GM19193 (cell line): ENCODE measurements around the gene MAST3.
A peak's percentile ranks its signal among the peaks of the same experiment; 100 is the strongest.

Experiments
- POLR2A ChIP-seq: IDR thresholded peaks from 4 replicates; pipeline ENCODE4 v1.6.1; 2011; ENCODE audit not compliant: insufficient read depth, insufficient read length; ENCODE audit errors: extremely low read depth

Gene MAST3

DNA sequence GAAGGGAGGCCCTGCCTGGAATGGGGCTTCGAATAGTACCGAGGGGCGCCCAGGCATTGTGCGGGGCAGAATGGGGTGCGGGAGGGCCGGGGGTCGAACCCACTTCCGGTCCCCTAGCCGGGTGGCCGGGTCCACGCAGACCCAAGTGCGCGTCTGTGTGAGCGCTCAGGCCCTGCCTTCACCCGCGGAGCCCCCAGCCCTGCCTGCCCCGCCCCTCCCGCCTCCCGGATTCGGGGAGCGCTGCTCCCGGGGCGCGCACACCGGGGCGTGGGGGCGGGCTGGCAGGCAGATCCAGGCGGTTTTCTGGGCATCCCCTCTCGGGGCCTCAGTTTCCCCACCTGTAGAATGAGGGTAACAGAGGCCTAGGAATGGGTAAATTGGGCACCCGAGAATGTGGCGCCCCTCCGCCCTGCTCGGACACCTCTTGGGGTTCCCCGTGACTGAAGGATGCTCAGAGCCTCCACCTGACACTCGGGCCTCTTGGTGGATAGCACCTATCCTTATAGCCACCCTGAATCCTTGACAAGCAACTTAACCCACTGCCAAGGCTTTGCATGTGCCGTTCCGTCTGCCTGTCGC is 56.1 kb downstream of the MAST3 start:
- no peak for TF ChIP-seq POLR2A

DNA sequence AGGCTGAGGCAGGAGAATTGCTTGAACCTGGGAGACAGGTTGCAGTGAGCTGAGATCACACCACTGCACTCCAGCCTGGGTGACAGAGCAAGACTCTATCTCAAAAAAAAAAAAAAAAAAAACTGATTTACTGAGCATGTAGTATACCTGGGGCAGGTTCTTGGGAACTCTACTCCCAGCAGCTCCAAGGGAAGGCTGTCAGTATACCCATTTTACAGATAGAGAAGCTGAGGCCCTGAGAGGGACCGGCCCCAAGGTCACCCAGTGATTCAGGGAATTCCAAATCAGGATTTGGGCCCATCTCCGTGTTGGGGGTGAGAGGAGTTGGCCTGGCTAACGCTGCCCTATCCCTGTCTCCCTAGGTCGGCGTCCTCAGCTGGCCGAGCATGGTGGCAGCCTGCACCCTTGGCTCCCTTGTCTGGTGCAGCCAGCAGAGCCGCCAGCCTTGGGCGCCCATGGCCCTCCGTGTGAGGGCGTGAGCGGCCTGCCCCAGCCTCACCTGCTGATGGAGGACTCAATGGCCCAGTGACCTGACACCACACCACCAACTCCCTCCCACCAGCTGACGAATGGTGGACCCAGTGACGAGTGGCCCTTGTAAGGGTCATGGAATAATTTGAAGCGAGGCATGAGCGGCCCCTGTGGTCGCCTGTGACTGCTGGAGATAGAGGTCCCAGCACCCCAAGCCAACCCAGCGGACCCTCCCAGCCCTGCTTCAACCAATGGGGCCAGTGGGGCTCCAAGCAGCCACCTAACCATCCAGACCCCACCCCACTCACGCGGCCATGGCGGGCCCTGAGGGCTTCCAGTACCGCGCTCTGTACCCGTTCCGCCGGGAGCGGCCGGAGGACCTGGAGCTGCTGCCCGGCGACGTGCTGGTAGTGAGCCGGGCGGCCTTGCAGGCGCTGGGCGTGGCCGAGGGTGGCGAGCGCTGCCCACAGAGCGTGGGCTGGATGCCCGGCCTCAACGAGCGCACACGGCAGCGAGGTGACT is 57.8 kb downstream of the MAST3 start:
- TF ChIP-seq POLR2A, result no peak

DNA sequence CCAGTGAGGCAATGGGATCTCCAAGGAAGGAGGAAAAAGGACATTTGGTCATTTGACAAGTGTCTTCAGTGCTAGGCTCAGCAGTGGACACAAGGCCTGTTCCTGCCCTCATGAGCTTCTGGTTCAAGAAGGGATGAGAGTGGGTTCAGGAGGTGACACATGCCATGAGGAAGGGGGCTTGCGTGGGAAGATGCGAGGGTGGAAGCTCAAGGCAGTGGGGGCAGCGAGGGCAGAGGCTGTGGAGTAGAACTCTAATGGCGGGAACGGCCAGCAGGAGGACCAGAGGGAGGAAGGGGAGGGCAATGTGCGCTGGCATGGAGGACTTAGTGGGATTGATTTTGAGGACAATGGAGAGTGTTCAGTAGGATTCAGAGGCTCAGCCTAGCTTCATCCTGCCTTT is 58.7 kb downstream of the MAST3 start:
- no peak for TF ChIP-seq POLR2A

DNA sequence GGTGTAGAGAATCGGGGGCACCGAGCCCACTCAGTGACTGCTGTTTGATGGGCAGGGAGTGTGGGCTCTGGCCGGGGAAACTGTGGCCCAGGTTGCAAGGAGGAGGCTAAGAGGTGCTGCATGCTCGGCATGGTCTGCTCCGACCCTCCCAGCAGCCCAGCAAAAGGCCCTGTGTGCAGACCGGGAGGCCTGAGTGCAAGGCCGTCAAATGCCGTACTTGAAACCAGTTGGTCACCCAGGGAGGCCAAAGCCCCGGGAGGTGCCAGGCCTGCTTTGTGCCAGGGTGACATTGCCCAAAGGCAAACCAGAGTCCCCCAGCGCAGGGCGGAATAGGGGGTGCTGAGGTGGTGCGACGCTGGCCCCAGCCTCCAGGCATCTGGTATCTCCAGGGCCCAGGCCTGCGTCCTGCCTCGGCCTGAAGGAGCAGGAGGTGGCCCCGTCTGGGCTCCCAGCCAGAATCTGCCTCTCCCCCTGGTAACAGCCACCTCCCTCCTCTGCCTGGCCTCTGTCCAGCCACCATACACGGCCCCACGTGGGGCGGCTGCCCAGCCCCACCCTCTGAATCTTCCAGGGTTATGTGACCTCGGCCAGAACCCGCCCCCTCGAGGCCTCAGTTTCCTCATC is 59.4 kb downstream of the MAST3 start:
- TF ChIP-seq POLR2A, result no peak

DNA sequence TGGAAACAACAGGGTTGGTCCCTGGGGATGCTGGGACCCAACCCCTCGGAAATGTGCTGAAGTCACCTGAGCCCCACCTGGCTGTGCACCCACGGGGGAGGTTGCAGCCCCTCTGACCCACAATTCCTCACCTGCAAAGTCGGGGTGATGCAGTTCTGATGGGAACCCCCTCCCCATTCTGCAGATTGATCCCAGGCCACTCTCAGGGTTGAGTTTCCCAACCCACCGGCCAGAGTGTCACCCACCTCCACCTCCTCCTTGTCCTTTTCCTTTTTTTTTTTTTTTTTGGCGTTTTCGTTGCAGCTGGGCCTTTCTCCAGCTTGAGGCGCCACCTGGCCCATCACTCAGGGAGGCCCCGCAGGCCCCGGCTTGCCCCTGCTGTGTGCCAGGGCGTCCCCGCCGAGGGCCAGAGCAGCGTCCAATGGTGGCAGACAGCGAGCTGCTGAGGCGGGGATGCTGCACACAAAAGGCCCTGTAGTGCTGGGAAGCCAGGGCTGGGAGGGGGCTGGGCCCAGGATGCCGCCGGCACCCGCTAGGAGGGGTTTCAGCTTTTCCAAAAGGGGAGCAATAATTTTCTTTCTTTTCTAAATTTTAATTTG is 60.0 kb downstream of the MAST3 start:
- no peak for TF ChIP-seq POLR2A

DNA sequence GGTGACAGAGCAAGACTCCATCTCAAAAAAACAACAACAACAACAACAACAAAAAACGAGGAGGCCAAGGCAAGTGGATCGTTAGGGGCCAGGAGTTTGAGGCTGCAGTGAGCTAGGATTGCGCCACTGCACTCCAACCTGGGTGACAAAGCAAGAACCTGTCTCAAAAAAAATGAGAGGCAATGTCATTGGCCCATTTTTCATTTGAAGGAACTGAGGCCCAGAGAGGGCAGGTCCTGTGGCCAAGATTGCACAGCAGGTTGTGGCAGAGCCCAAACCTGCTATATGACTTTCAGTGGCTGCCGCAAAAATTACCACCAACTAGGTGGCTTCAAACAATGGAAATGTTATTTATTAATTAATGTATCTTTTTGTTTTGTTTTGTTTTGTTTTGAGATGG is 60.9 kb downstream of the MAST3 start:
- TF ChIP-seq POLR2A, result no peak

DNA sequence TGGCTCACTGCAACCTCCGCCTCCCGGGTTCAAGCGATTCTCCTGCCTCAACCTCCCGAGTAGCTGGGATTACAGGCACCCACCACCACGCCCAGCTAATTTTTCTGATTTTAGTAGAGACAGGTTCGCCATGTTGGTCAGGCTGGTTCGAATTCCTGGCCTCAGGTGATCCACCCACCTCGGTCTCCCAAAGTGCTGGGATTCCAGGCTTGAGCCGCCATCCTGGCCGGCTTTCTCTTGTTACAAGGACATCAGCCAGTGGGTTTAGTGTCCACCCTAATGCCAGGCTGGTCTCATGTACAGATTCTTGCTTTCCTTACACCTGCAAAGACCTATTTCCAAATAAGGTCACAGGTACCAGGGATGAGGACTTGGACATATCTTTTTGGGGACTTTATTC is 62.2 kb downstream of the MAST3 start:
- TF ChIP-seq POLR2A, result no peak

DNA sequence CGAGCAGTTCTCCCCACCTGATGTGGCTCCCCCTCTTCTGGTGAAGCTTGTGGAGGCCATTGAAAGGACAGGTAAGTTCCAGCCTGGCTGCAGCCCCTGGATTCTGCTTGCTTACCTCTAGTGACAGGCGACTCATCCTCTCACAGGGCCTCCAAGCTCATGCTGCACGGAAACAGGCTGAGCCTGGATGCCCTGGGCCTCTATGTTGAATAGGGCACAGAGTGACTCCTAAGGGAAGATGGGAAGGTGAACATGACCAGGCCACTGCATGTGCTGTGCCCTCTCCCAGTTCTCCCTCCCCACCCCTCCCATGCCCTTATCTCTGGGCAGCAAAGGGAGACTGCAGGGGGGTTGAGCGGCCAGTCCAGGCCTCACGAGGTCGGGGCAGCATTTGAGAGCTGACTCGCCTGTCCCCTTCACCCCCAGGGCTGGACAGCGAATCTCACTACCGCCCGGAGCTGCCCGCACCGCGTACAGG is 63.0 kb downstream of the MAST3 start:
- TF ChIP-seq POLR2A, result no peak

DNA sequence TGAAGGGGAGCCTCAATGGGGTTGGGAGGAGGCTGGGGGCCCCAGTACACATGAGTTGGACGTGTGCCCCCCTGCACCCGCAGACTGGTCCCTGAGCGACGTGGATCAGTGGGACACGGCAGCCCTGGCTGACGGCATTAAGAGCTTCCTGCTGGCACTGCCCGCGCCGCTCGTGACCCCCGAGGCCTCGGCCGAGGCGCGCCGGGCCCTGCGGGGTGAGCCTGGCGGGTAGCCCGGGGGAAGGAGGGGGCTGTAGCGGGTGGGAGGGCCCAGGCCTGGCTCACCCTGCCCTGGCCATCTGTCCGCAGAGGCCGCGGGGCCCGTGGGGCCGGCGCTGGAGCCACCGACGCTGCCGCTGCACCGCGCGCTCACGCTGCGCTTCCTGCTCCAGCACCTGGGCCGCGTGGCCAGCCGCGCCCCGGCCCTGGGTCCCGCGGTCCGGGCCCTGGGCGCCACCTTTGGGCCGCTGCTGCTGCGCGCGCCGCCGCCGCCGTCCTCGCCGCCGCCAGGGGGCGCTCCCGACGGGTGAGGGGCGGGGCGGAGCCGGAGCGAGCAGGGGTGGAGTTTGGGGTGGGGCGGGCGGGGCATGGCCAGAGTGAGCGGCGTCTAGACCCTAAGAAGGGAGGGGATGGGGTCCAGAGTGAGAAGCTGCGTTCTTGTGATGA is 63.5 kb downstream of the MAST3 start:
- TF ChIP-seq POLR2A, result peak; percentile 64

DNA sequence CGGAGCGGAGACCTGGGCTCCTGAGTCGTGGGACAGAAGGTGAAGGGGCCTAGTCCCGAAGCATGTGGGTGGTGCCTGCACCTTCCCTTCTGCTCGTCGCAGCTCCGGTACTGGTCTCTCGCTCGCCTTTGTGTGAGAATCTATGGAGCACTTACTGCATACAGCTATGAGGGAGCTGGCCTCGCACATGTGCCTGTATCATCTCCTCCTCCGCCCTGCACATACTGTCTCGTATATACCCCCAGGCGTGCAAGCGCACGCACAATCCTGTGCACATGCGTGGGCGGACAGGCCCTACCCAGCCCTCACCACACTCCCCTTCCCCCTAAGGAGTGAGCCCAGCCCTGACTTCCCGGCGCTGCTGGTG is 64.0 kb downstream of the MAST3 start:
- no peak for TF ChIP-seq POLR2A

DNA sequence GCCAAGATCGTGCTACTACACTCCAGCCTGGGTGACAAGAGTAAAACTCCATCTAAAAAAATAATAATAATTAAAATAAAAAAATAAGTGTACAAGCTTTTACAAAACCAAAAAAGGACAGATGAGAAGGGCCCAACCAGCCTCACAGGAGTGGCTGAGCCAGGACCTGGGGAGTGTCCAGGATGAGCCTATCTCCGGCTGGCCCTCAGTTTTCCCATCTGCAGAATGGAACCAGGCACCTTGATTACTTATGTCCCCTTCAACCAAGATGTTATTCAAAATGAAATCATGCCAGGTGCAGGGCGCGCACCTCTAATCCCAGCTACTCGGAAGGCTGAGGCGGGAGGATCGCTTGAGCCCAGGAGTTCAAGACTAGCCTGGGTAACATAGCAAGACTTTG is 66.5 kb downstream of the MAST3 start:
- TF ChIP-seq POLR2A, result no peak

DNA sequence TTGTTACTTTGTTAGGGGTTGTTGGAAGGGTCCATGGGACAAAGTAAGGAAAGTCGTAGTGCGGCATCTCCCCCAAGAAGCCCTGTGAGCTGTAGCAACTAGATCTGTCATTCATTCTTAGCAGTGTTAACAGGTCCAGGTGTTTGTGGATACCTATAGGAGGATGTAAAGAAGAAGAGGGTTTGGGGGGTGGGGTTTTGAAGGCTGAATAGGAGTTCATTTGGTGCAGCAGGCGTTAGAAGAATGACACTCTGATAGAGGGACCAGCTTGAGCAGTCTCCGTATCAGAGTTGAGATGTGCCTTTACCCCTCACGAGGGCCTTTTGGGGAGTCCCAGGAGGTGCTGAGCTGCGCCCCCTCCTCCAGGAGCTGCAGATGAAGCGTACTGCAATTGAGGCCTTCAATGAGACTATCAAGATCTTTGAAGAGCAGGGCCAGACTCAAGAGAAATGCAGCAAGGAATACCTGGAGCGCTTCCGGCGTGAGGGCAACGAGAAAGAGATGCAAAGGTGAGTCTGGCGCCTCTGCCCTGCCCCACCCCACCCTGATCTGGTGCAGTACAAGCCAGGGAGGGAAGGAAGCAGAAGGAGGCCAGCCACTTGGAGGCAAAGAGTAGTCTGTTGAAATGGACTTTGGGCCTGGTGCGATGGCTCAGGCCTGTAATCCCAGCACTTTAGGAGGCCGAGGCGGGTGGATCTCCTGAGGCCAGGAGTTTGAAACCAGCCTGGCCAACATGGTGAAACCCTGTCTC is 68.4 kb downstream of the MAST3 start:
- TF ChIP-seq POLR2A, result no peak

DNA sequence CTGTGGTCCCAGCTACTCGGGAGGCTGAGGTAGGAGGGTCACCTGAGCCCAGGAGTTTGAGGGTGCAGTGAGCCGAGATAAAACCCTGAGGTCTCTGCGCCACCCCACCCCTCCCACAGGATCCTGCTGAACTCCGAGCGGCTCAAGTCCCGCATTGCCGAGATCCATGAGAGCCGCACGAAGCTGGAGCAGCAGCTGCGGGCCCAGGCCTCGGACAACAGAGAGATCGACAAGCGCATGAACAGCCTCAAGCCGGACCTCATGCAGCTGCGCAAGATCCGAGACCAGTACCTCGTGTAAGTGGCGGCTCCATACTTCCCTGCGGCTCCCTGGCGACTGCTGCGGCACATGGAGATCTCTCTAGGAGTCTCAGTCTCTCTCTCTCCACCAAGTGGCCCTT is 69.4 kb downstream of the MAST3 start:
- TF ChIP-seq POLR2A, result no peak
